Thyroid gland (tissue), 4 donors: ENCODE data around the gene HGD.

ENCODE experiments used
- CTCF ChIP-seq, 6 experiments: fragments of 200-600 bp in 3 of 6; fragments of 450-650 bp in 3 of 6; sonication (generic) in 3 of 6; IDR thresholded peaks; one replicate each; pipeline ENCODE4 v1.5.1; 2016 to 2019; ENCODE audit warnings: antibody characterized with exemption in 6 of 6, mild to moderate bottlenecking in 2 of 6, inconsistent platforms in 1 of 6, moderate library complexity in 1 of 6
- POLR2A ChIP-seq, 2 donors: fragments of 450-650 bp; IDR thresholded peaks; one replicate each; pipeline ENCODE4 v1.6.1; 2017; ENCODE audit warnings: antibody characterized with exemption in 2 of 2, mild to moderate bottlenecking in 2 of 2, moderate library complexity in 1 of 2

GRCh38 chr3:120684896-120685295, 2.9 kb upstream of the HGD start:
- no peak for TF ChIP-seq CTCF (IDR thresholded peaks at IDR 0.05)
- no peak for TF ChIP-seq POLR2A (IDR thresholded peaks at IDR 0.05)
